Activated effector memory CD4-positive, alpha-beta T cell treated with anti-CD3 and anti-CD28 coated beads, Interleukin-2, amount 50 U/mL, for 16 hours (primary cell): Measurements from ENCODE around the gene PINK1.
A peak's percentile ranks its signal among the peaks of the same experiment; 100 is the strongest.

Experiments
- DNase-seq: peaks from one replicate; pipeline ENCODE4 v3.0.0-alpha.2; 2020

The PINK1 gene

GRCh38 chr1:20611652-20612051 is 21.6 kb upstream of the PINK1 start:
- DNase-seq: no peak

- DNase-seq: no peak
Observed at GRCh38 chr1:20612221-20612746, 21.0 kb upstream of the PINK1 start.

DNA sequence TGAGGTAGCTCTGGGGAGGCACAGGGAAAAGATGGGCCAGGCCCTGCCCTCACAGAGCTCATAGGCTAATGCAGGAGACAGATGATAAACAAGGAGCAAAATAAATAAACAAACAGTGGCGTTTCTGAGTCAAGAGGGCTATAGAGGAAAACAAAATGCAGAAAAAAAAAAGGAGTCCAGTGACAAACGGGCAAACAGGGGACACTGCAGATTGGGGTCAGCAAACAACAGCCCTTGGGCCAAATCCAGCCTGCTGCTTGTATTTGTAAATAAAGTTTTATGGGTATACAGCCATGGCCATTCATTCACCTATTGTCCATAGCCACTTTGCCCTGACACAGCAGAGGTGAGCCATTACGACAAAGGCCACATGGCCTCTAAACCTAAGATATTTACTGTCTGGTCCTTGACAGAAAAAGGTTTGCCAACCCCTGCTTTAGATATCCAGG is 19.1 kb upstream of the PINK1 start:
- no peak for DNase-seq

- DNase-seq: no peak
Observed at GRCh38 chr1:20615946-20616846, 17.1 kb upstream of the PINK1 start.

- no peak for DNase-seq
Observed at GRCh38 chr1:20616847-20617487, 16.3 kb upstream of the PINK1 start.

GRCh38 chr1:20618550-20618949 is 14.7 kb upstream of the PINK1 start:
- no peak for DNase-seq

DNA sequence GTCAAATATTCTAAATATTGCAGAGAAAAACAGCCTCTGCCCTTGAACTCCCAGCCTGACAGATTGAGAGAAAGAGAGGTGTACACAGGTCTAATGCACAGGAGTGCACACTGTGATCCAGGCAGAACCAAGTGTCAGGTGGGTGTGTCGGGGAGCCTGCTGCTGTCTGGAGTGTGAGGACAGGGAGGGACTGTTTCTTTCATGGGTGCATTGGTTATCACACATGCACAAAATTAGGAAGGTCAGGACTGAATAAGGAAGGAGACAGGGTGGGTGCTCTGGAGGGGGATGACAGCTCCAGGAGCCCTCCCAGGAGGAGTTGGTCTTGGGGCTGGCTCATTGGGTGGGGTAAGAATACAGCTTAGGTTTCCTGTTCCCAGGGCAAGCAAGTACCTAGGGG is 13.3 kb upstream of the PINK1 start:
- DNase-seq: no peak

GRCh38 chr1:20621012-20621411 is 12.2 kb upstream of the PINK1 start:
- DNase-seq: no peak

DNA sequence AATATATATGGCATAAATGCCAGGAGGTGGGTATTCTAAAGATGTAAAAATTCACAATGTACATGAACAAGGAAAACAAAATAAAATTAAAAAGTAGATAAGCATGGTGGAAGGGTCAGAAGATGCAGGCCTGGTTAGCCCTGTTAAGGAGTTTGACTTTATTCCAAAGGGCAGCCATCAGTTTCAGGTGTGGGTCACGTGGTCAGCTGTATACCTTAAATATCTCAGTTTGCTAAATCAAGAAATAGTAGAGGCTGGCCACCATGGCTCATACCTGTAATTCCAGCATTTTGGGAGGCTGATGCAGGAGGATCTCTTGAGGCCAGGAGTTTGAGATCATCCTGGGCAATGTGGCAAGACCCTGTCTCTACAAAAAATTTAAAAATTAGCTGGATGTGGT is 8.5 kb upstream of the PINK1 start:
- DNase-seq: no peak

DNA sequence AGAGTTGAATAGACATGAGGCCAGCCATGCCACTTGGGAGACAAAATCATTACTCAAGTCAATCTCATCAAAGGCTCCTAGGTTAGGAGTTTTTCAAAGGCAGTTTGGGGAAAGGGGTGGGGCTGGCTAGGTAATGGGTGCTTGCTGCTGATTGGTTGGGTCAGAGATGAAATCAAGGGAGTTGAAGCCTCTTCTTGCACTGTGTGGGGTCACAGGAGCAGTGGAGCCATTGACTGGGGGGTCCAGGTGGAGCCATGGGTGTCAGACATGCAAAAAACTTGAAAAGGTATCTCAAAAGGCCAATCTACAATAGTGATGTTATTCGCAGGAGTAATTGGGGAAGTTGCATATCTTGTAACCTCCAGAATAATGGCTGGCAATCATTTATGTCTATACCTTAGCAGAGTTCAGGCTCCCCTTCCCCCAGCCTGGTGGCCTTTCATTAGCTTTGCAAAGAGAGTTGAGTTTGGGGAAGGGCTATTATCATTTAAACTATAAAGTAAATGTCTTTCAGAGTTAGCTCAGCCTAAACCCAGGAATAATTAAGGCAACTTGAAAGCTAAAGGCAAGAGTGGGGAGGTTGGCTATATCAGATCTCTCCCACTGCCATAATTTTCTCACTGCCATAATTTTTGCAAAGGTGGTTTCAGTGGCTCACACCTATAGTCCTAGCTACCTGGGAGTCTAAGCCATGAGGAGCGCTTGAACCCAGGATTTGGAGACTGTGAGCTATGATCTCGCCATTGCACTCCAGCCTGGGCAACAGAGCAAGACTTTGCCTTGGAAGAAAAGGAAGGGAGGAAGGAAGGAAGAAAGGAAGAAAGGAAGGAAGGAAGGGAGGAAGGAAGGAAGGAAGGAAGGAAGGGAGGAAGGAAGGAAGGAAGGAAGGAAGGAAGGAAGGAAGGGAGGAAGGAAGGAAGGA is 7.8 kb upstream of the PINK1 start:
- no peak for DNase-seq

DNA sequence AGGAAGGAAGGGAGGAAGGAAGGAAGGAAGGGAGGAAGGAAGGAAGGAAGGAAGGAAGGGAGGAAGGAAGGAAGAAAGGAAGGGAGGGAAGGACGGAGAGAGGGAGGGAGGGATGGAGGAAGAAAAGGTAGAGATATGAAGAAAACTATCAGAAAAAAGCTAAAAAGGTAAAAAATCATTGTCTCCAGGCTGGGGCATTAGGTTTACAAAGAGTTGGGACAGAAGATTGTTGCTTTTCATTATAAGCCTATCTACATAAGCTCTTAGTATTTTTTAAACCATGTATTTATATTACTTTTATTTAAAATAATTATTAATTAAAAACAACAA is 7.2 kb upstream of the PINK1 start:
- DNase-seq: no peak

DNA sequence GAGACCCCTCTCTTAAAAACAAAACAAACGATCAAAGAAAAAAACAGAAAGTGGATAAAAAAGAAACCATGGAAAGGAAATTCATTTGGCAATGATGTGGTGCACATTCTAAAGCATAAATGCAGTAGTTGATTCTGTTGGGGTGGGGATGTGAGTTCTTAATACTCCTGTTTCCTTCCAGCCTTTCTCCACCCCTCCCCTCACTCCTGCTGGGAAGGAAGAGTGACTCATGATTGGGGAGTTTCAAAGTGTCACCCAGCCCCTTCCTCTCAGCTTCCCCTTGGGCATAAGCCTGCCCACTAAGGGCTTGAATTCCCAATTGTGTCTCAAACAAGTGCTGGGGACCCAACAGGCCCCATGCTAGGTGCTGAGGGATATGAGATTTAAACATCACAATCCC is 6.7 kb upstream of the PINK1 start:
- no peak for DNase-seq

- no peak for DNase-seq
Observed at GRCh38 chr1:20630729-20631128, 2.5 kb upstream of the PINK1 start.

- no peak for DNase-seq
Observed at GRCh38 chr1:20632386-20632785, 872 bp upstream of the PINK1 start.

GRCh38 chr1:20634065-20634593 is 871 bp downstream of the PINK1 start:
- DNase-seq: no peak

DNA sequence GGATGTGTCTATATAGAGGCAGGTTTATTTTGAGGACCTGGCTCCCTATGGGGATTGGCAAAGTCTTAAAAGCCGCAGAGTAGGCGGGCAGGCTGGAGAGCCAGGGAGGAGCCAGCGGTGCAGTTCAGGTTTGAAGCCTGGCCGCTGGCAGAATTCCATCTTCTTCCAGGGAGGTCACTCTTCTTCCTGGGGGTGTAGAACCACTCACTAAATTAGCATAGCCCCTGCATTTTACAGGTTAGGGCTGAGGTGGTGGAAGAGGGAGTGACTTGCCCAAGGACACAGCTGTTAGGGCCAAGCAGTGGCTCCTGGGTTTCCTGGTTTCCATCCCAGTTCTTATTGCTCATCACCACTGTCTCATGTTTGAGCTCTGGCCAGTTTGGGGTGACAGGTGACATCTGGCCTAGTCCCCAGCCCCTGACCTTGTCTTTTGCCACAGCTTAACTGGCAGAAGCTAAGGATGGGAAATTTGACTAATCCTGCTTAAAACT is 1.4 kb downstream of the PINK1 start:
- no peak for DNase-seq

- no peak for DNase-seq
Observed at GRCh38 chr1:20636785-20637347, 3.6 kb downstream of the PINK1 start.

GRCh38 chr1:20640183-20640597 is 6.9 kb downstream of the PINK1 start:
- peak; percentile 83 for DNase-seq

DNA sequence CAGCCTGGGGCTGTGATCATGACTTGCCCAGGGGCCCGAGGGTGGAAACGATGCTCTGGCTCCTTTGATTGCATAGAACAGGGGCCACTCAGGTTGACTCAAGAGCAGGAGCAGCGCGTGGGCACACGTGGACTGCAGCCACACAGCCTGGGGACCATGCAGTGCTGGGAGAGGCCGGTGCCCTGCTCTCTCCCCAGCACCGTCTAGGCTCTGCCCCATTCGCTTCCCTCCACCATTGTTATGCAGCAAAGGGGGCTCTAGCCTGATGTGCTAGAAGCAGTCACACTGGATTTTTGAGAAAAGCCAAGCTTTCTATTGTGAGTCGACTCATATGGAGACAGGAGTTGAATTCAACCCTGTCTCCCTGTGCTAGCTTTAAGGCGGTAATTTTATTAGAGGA is 8.7 kb downstream of the PINK1 start:
- DNase-seq: no peak

DNA sequence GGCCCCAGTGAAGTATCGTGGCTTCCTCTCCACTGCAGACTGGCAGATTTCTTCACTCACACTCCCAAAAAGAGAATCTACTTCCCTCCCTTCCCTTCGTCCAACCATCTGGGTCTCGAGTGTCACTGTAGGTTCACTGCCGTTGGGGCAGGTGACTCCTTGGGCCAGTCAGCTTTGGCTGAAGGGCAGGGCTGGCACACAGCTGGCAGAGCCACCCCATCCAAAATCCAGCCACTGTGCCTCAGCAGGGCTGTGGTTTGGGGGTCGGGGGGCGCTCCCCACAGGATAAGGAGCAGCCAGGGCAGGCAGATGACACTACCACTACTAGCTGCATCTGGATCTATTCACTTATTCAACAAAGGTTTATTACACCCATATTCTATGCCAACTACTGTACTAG is 9.8 kb downstream of the PINK1 start:
- no peak for DNase-seq

DNA sequence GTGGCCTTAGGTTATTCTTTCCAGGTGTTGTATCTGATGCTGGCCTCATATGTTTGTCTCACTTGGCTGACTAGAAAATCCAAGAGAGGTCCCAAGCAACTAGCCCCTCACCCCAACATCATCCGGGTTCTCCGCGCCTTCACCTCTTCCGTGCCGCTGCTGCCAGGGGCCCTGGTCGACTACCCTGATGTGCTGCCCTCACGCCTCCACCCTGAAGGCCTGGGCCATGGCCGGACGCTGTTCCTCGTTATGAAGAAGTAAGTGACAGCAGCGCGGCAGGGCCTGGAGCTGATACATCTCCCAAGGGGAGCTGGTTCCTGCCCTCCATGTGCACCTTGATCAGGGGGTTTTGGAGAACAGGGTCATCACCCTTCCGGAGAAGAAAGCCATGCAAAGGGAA is 11.2 kb downstream of the PINK1 start:
- no peak for DNase-seq

DNA sequence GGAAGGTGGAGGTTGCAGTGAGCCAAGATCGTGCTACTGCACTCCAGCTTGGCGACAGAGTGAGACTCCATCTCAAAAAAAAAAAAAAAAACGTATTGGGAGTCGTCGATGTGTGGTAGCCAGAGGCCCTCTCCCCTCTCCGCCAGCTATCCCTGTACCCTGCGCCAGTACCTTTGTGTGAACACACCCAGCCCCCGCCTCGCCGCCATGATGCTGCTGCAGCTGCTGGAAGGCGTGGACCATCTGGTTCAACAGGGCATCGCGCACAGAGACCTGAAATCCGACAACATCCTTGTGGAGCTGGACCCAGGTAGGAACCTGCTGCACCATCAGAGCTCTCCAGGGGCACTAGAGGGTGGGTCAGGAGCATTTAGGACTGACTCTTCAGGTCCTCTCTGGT is 12.2 kb downstream of the PINK1 start:
- DNase-seq: no peak
